Panc1 (cell line): ENCODE measurements around the gene BBS1. TPM values are rescaled to one million over a fixed set of nuclear protein-coding genes. Genes with fewer than 3 reads are reported as not detected.

ENCODE experiments used
- ATAC-seq: fragments of 200-7000 bp; cut with Tn5 transposase; 2 replicates; pipeline ENCODE4 v1.9.1; 2020; ENCODE audit warnings: mild to moderate bottlenecking, moderate library complexity
- BruUV-seq: library from RNA; stranded (reverse); fragments of 400-500 nt; replicated peaks from 2 replicates; lab custom pipeline; 2021; lab: Mats Ljungman, UMichigan
- CTCF ChIA-PET: fragments of 300-600 bp; sonication (Branson Sonifier 250); formaldehyde crosslinking; loops from one replicate; lab custom pipeline; 2022; ENCODE audit warnings: antibody characterized with exemption; lab: Charles Lee
- POLR2A ChIA-PET: fragments of 300-600 bp; sonication (Branson Sonifier 250); formaldehyde crosslinking; loops from one replicate; lab custom pipeline; 2022; ENCODE audit warnings: antibody characterized with exemption; lab: Charles Lee
- DNase-seq: peaks from one replicate; pipeline ENCODE4 v3.0.0-alpha.2; 2010; ENCODE audit warnings: low read depth, low spot score
- H3K27ac ChIP-seq: 2 replicates; pipeline ENCODE4 v1.5.1; 2011; ENCODE audit warnings: mild to moderate bottlenecking, low read length, inconsistent platforms
- H3K27me3 ChIP-seq: fragments of 200-500 bp; sonication (Bioruptor generic); 2 replicates; pipeline ENCODE4 v1.6.0; 2014; ENCODE audit warnings: low read length, inconsistent platforms; ENCODE audit not compliant: control insufficient read depth, insufficient read depth
- H3K36me3 ChIP-seq: fragments of 200-500 bp; sonication (Bioruptor generic); 2 replicates; pipeline ENCODE4 v1.5.1; 2014; ENCODE audit warnings: inconsistent platforms, mild to moderate bottlenecking, low read length, moderate library complexity; ENCODE audit not compliant: control insufficient read depth, insufficient read depth
- H3K4me1 ChIP-seq: 2 replicates; pipeline ENCODE4 v1.5.1; 2011; ENCODE audit warnings: inconsistent platforms, mild to moderate bottlenecking, low read length, moderate library complexity; ENCODE audit not compliant: control insufficient read depth, insufficient read depth
- H3K4me3 ChIP-seq, 2 experiments: 2 replicates each; pipeline ENCODE4 v1.5.1; 2011 to 2012; ENCODE audit warnings: low read depth in 2 of 2, low read length in 2 of 2, mild to moderate bottlenecking in 2 of 2, inconsistent platforms in 1 of 2, moderate library complexity in 1 of 2
- H3K9me3 ChIP-seq: fragments of 200-500 bp; sonication (Bioruptor generic); 2 replicates; pipeline ENCODE4 v1.5.1; 2014; ENCODE audit warnings: low read depth, mild to moderate bottlenecking, inconsistent platforms, low read length, moderate library complexity; ENCODE audit not compliant: control insufficient read depth, insufficient read depth
- CTCF ChIP-seq: fragments of 450-650 bp; IDR thresholded peaks from 2 replicates; pipeline ENCODE4 v1.5.1; 2017; ENCODE audit warnings: mild to moderate bottlenecking
- POLR2AphosphoS5 ChIP-seq: IDR thresholded peaks from 2 replicates; pipeline ENCODE4 v1.6.1; 2012; ENCODE audit warnings: mild to moderate bottlenecking, low read depth, low read length, moderate library complexity
- SIN3A ChIP-seq: IDR thresholded peaks from 2 replicates; pipeline ENCODE4 v1.6.1; 2012; ENCODE audit warnings: low read depth, mild to moderate bottlenecking, low read length, moderate library complexity, borderline replicate concordance; ENCODE audit not compliant: insufficient read depth
- TCF7L2 ChIP-seq: IDR thresholded peaks from 2 replicates; pipeline ENCODE4 v1.6.1; 2011; ENCODE audit warnings: mild to moderate bottlenecking, low read depth, low read length, inconsistent platforms
- in situ Hi-C: cut with HindIII; loops from 2 replicates; pipeline ENCODE4 v1.10.0; 2016; ENCODE audit warnings: low sequenced_read_pairs, low pct_unique_long_range_greater_than_20kb
- intact Hi-C: fragments of 100-400 bp; cut with micrococcal nuclease; formaldehyde crosslinking; loops from one replicate; pipeline ENCODE4 v1.10.0; 2022; ENCODE audit not compliant: unreplicated experiment
- total RNA-seq: library from RNA; stranded (reverse); gene quantifications from one replicate; pipeline ENCODE4 v1.2.1, GENCODE V29; 2021; ENCODE audit not compliant: unreplicated experiment
- TF ChIP-seq, protein P1 (sequence below), 2 experiments: IDR thresholded peaks; 2 replicates each; pipeline ENCODE4 v1.6.1; 2011 to 2012; ENCODE audit warnings: low read depth in 2 of 2, control low read depth in 1 of 2, low read length in 1 of 2, mild to moderate bottlenecking in 1 of 2, moderate library complexity in 1 of 2; ENCODE audit not compliant: insufficient read depth in 1 of 2

BBS1 gene
- total RNA-seq, 1 experiment from 2014 or later: 26.9 TPM

- no peak for ATAC-seq
- no TSS peak for BruUV-seq
Observed at GRCh38 chr11:66570079-66570849, 59.8 kb downstream of the BBS1 start.

GRCh38 chr11:66570850-66571180 is 60.4 kb downstream of the BBS1 start:
- H3K4me1 ChIP-seq: no peaks in the 10 kb centered on the region
- H3K27ac ChIP-seq: no peak overlapping the region
- H3K27me3 ChIP-seq: no peaks in the 10 kb centered on the region
- no peaks in the 10 kb centered on the region for H3K9me3 ChIP-seq
- intact Hi-C loops (loop anchor here (10.0 kb wide), 1 partner anchor 104 kb away; the partner anchor contains the start of gene RBM4B), in situ Hi-C loops (no loop called here)
- DNase-seq (no peak), ATAC-seq (no peak)
- BruUV-seq: no TSS peak
- no peaks in the 10 kb centered on the region for H3K36me3 ChIP-seq
- no peak overlapping the region for H3K4me3 ChIP-seq
- TF ChIP-seq POLR2AphosphoS5 (no peak), SIN3A (no peak), TCF7L2 (no peak), CTCF (no peak)
- TF ChIP-seq, protein P1, sequence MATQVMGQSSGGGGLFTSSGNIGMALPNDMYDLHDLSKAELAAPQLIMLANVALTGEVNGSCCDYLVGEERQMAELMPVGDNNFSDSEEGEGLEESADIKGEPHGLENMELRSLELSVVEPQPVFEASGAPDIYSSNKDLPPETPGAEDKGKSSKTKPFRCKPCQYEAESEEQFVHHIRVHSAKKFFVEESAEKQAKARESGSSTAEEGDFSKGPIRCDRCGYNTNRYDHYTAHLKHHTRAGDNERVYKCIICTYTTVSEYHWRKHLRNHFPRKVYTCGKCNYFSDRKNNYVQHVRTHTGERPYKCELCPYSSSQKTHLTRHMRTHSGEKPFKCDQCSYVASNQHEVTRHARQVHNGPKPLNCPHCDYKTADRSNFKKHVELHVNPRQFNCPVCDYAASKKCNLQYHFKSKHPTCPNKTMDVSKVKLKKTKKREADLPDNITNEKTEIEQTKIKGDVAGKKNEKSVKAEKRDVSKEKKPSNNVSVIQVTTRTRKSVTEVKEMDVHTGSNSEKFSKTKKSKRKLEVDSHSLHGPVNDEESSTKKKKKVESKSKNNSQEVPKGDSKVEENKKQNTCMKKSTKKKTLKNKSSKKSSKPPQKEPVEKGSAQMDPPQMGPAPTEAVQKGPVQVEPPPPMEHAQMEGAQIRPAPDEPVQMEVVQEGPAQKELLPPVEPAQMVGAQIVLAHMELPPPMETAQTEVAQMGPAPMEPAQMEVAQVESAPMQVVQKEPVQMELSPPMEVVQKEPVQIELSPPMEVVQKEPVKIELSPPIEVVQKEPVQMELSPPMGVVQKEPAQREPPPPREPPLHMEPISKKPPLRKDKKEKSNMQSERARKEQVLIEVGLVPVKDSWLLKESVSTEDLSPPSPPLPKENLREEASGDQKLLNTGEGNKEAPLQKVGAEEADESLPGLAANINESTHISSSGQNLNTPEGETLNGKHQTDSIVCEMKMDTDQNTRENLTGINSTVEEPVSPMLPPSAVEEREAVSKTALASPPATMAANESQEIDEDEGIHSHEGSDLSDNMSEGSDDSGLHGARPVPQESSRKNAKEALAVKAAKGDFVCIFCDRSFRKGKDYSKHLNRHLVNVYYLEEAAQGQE (IDR thresholded peaks at IDR 0.05; ENCODE audit: insufficient read depth in 1 of 2, low read depth in 2 of 2, low read length in 1 of 2): no peak
- ChIA-PET POLR2A (no interaction called here), CTCF (no interaction called here)

More at GRCh38 chr11:66570079-66570849, 59.8 kb downstream of the BBS1 start:
- in situ Hi-C loops (no loop called here), intact Hi-C loops (loop anchor here (10.0 kb wide), 1 partner anchor 105 kb away; the partner anchor contains the start of gene RBM4B)
- H3K27me3 ChIP-seq: no peaks in the 10 kb centered on the region
- no peak for DNase-seq
- TF ChIP-seq, protein P1 (IDR thresholded peaks at IDR 0.05; ENCODE audit: insufficient read depth in 1 of 2, low read depth in 2 of 2, low read length in 1 of 2): no peak
- H3K9me3 ChIP-seq: no peaks in the 10 kb centered on the region
- no peak overlapping the region for H3K27ac ChIP-seq
- POLR2A ChIA-PET: no interaction called here
- H3K36me3 ChIP-seq: no peaks in the 10 kb centered on the region
- H3K4me1 ChIP-seq: no peaks in the 10 kb centered on the region
- CTCF ChIA-PET: interaction anchor here (0.6 kb wide), 2 partner anchors 104 to 232 kb away, joined by 6 to 8 read pairs; partner anchors contain the start of gene PELI3
- H3K4me3 ChIP-seq: no peak overlapping the region
